PC-3 (cell line): ENCODE results near the gene SNAPC1.

Source experiments
- EZH2 ChIP-seq: fragments of 300-600 bp; sonication (generic); IDR thresholded peaks from one replicate; pipeline ENCODE4 v1.6.1; 2017; ENCODE audit warnings: antibody characterized with exemption, mild to moderate bottlenecking, low read length; ENCODE audit not compliant: unreplicated experiment
- EZH2phosphoT487 ChIP-seq: fragments of 300-600 bp; sonication (generic); IDR thresholded peaks from 2 replicates; pipeline ENCODE4 v1.6.1; 2018; ENCODE audit warnings: mild to moderate bottlenecking, antibody characterized with exemption, low read length, borderline replicate concordance
- TF ChIP-seq, protein P1 (sequence below): fragments of 300-600 bp; sonication (generic); conservative IDR thresholded peaks from 2 replicates; pipeline ENCODE4 v1.5.1; 2017; ENCODE audit warnings: antibody characterized with exemption, low read depth, mild to moderate bottlenecking, low read length

GRCh38 chr14:61780125-61780524 is 17.9 kb downstream of the SNAPC1 start:
- TF ChIP-seq, protein P1, sequence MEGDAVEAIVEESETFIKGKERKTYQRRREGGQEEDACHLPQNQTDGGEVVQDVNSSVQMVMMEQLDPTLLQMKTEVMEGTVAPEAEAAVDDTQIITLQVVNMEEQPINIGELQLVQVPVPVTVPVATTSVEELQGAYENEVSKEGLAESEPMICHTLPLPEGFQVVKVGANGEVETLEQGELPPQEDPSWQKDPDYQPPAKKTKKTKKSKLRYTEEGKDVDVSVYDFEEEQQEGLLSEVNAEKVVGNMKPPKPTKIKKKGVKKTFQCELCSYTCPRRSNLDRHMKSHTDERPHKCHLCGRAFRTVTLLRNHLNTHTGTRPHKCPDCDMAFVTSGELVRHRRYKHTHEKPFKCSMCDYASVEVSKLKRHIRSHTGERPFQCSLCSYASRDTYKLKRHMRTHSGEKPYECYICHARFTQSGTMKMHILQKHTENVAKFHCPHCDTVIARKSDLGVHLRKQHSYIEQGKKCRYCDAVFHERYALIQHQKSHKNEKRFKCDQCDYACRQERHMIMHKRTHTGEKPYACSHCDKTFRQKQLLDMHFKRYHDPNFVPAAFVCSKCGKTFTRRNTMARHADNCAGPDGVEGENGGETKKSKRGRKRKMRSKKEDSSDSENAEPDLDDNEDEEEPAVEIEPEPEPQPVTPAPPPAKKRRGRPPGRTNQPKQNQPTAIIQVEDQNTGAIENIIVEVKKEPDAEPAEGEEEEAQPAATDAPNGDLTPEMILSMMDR, result no peak
- TF ChIP-seq EZH2, result no peak
- TF ChIP-seq EZH2phosphoT487, result no peak
